GM19238 (cell line): ENCODE data around the gene M1AP.
"Not testable (repeated sequence)": the region's sequence is repeated elsewhere in the genome, so short reads cannot be mapped to it uniquely, and the experiment has no call there.

Experiments
- DNase-seq: peaks from one replicate; pipeline ENCODE4 v3.0.0; 2011; ENCODE audit warnings: low spot score; ENCODE audit not compliant: insufficient read length

Gene M1AP

DNA sequence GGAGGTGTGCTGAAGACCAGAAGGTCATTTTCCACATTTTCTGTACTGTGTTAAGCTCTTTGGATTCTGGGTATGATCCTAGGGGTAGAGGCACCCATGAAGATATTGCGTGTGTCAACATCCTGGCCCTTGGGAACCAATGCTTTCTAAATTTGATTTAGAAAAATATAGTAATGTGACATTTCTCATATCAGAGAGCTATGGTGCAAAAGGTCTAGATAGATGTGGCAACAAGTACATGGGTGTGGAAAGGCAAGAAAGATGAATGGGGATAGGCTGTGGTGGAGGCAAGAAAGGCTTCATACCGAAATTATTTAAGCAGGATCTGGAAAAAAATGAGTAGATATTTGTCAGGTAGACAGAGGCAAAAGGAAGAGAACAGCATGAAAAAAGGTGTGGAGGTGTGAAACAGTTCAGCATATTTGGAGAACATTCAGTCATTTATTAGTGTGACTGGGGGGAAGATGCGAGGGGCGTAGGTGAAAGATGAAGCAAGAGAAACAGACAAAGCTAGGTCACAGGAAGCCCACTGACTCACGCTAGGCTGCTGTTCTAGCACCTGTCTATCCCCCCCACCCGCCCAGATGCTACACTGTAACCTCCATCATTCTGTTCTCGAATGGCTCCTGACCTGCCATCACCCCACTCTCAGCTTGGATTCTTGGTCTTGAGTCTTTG lies 81.9 kb downstream of the M1AP start:
- no peak for DNase-seq

DNA sequence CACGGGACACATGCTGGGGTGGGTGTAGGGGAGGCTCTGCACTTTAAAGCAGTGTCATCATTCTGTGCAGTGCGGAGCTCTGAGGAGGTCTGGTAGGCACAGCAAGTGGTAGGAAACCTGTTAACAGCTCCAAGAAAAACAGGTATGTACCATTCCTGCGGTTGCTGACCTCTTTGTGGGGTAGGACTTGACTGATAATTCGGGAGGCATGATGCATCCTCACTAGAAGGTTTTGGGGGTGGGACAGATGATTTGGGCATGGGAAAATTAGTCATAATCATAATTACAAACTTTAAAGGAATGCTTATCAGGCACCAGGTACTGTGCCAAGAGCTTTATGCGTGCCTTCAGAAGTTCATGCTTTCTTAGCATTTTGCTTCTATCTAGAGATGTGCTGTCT lies 83.9 kb downstream of the M1AP start:
- no peak for DNase-seq

DNA sequence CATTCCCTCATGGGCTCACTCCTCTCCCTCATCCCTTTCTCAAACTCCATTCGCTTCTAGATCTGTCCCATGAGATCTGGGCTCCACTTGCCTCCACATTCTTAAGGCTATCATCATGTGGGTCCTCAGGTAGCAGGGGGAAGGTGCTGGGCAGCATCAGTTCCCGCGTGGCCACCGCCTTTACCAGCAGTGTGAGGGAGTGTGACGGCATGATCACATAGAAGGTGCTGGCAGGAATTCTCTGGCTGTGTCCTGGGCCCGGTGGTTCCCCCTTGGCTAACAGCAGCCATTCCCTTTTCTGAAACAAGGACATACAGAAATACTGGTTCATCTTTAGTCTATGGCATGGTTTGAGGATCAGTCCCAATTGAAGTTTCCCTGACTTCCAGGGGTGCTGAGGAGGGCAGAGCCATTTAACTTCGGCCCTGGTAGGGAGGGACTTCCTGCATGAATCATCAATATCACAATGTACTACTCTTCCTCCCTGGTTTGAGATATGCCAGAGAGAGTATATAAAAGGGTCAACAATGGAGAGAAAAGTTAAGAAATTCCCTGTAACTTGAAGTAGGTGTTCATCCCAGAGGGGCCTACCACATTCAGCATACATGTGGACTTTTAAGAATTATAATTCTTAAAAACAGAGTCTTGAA lies 85.9 kb downstream of the M1AP start:
- DNase-seq: no peak

DNA sequence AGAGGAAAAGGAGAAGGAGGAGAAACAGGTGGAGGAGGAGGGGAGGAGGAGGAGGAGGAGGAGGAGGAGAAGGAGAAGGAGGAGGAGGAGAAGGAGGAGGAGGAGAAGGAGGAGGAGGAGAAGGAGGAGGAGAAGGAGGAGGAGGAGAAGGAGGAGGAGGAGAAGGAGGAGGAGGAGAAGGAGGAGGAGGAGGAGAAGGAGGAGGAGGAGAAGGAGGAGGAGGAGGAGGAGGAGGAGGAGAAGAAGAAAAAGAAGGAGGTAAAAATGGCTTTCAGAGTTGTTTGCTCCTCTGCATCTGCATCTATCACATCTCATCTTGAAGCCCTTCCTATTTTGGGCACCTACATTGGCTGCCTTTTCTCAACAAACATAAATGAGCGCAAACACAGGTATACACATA lies 87.1 kb downstream of the M1AP start:
- DNase-seq: not testable (repeated sequence)

DNA sequence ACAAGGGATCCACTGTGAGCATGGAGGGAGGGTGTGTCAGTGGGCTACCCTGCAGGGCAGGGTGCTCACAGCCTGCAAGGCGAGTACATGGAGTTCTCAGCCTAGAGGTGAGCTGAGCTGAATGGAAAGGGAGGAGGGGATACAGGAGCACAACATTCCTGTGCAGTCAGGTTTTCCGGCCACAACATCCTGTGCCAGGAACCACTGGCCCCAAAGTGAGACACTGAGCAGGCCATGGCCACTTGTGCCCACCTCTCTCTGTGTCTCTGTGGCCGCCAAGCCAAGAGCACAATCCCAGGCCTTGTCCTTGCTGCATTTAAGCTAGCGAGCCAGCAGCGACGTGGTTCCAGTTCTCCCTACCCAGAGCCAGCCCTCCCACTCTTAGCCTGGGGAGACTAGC lies 87.5 kb downstream of the M1AP start:
- no peak for DNase-seq

DNA sequence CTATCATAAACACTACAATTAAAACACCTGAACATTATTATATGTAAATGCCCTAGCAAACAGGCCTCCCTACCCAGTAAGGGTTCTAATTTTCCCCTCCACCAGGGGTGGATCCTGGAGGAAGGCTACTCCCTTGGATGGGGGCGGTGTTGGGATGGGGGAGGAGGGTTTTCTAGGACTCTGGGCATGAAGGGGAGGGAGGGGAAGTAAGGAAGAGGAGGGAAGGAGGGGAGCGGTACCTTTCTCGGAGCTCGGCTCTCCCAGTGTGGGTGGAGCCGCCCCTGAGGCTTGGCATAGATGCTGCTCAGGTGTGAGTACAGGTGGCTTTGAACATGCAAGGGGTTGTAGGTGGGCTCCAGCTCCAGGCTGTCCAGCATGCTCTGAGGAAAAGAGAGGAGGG lies 88.2 kb downstream of the M1AP start:
- DNase-seq: no peak

DNA sequence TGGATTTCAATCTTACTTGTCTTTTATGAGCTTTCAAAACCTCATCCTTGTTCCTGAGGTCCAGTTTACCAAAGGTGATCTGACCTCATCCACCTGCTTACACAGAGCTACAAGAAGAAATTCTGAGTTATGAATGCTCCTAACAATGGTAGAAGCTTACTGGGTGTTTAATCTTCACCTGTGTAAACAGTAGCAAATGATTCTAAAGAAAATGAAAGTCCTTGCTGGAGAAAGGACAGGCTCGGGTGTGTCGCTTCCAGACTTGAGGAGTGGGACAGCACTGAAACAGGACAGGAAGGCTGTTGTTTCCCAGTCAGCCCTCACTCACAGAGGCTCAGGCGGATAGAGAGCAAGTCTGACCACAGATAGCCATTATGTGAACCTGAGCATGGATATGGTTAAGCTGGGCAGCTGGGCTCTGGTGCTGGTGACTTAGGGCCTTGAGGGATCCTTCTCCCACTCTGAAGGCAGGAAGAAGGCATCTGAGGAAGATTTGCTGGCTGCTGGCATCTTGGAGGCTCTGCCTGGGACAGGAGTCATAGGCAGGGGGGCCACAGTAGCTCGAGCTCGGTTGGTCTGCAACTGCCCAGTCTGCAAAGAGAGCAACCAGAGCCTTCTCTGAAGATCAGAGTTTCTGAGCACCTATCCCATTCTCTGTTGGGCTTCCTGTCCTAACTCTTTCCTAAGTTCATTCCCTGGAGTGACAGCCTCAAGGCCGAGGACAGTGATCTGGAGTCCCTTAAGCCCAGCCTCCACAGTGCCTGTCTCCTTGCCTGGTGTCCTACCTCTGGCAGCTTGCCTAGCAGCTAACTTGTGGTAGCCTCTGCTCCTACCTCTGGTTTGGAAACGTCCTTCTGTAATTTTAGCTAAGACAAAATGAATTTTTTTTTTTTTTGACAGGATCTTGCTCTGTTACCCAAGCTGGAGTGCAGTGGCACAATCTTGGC lies 89.6 kb downstream of the M1AP start:
- DNase-seq: no peak

DNA sequence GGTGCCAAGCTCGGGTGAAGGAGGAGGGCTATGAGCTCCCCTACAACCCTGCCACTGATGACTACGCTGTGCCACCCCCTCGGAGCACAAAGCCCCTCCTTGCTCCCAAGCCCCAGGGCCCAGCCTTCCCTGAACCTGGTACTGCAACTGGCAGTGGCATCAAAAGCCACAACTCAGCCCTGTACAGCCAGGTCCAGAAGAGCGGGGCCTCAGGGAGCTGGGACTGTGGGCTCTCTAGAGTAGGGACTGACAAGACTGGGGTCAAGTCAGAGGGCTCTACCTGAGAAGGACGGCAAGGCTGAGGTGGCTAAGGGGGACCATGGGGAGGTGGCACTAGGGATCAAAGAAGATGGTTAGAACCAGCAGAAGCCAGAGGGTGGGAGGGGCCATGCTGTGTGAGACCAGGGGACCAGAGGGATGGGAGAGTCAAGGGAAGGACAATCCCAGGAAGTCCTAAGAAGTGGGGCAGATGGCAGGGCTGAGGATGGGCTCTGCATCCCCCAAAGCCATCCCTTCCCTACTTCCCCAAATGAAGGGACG lies 91.2 kb downstream of the M1AP start:
- DNase-seq: no peak

DNA sequence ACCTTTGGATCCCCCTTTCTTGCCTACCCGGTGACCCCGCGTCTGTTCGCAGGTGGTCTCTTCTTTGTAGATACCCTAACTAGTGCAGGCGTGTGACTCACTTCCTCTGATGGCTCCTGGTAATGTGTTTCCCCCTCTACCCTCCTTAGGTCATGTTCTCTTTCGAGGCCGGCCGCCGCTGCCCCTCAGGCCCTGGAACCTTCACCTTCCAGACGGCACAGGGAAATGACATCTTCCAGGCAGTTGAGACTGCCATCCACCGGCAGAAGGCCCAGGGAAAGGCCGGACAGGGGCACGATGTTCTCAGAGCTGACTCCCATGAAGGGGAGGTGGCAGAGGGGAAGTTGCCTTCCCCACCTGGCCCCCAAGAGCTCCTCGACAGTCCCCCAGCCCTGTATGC lies 92.0 kb downstream of the M1AP start:
- DNase-seq: no peak

DNA sequence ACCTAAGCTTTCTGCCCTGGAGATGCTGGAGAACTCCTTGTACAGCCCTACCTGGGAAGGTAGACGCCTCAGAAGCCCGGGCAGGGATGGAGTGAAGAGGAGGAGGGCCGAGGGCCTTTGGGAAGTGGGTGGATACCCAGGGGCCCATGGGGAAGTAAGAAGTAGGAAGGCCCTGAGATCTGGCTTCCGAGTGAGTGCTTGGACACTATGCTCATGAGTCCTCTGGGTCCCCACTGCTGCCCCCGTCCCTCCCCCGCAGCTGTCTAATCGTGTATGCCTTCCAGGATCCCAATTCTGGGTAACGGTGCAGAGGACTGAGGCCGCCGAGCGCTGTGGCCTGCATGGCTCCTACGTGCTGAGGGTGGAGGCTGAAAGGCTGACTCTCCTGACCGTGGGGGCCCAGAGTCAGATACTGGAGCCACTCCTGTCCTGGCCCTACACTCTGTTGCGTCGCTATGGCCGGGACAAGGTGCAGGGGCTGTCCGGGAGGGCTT lies 92.5 kb downstream of the M1AP start:
- DNase-seq: no peak

DNA sequence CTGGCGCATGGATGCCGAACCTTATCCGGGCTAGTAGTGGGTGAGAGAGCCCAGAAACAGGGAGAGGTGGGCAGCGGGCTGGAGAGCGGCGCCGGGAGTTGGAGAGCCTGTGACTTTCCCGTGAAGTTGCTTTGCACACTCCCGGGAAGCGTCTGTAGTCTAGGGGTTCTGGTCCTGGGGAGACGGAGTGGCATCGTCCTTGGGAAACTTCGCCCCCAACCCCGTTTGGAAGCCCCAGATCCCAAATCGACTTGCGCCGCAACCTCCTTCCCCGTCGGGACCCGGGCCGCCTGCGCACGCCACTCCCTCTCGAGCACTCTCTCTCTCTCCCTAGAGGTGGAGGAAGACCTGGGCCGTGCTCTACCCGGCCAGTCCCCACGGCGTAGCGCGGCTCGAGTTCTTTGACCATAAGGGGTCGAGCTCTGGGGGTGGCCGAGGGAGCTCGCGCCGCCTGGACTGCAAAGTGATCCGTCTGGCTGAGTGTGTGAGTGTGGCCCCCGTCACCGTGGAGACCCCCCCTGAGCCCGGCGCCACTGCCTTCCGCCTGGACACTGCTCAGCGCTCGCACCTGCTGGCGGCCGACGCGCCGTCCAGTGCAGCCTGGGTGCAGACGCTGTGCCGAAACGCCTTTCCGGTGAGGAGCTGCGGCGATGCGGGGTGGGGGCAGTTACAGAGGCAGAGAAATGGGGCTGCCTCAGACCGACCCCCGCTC lies 93.2 kb downstream of the M1AP start:
- DNase-seq: no peak

DNA sequence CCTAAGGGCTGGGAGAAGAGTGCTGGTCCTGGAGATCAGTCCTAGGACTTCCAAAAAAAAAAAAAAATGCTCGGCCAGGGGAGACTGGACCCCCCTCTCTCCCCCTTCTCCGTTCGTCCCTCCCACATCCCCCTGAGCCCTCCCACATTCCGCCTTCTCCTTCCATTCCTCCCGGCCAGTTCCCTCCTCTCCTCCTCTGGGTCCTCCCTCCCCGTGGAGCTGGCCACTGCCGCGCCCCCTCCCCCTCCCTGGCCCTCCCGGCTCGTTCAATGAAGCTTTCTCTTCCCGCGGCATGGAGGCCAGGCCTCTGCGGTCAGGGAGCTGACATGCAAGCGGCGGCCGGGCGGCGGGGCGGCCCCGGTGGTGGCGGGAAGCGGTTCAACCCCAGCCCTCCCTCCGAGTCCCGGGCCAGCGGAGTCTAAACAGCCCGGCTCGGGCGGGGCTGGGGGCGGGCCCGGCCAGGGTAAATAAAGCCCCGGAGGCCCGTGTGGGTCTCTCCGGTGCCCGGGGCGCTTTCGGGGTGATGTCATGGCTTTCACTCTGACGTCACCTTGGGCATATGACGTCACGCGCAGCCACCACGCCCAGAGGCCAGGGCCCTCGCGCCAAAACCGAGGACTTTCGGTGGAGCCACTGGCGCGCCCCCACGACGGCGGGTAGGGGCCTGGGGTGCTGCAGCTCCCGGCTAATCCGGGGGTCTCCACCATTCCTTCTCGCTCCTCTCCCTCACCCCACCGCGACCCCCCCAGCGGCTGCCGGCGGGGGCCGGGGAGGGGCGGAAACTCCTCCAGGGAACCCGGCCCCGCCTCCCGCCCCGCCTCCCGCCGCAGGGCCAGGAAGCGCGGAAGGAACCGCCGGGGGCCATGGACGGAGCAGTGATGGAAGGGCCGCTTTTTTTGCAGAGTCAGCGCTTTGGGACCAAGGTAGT lies 94.0 kb downstream of the M1AP start, which contains the start of the genes DOK1 and LOXL3:
DOK1 (plus strand) TSS at position 829 of the 928 bp plus-strand sequence; CDS start at position 864, 35 bp downstream.
LOXL3 (minus strand) TSS at position 51 of the 928 bp plus-strand sequence. CDS start 1,308 bp downstream, outside the sequence.
- peak; percentile 87 for DNase-seq

DNA sequence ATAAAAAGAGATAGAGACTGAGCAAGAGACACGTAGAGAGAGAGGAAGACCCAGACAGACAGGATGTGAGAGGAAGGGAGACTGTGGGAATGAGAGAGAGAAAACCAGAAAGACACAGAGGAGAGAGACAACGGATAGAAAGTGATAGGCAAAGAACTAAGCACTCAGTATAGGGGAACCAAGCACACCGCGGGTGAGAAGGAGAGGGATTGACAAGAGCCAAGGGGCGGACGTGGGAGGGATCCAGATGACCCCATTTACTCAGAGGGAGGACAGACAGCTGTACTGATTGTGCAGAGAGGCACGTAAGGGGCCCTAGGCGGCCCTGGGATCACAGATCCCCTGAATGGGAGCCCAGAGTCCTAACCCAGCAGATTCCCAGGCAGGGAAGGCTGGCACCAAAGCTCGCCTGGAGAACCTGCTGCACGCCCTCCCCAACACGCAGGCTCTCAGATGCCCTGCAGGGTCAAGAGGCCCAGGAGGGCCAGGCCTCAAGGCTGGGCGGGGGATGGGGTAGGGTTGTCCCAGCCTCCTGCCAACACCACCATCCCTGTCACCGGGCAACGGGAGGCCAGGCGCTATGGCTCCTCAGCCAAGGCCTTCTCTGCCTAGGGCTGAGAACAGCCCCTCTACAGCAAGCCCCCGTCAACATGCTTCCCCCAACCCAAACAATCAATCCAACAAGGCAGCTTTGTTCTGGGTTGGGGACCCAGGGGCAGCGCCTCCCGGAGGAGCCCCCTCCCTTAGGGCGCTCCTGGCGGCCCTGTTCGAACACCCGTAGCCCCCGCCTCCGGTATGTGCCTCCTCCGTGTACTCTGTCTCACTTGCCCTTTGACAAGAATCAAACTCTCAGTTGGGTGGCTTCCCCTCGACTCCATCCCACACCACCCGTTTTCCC lies 95.0 kb downstream of the M1AP start:
- no peak for DNase-seq

DNA sequence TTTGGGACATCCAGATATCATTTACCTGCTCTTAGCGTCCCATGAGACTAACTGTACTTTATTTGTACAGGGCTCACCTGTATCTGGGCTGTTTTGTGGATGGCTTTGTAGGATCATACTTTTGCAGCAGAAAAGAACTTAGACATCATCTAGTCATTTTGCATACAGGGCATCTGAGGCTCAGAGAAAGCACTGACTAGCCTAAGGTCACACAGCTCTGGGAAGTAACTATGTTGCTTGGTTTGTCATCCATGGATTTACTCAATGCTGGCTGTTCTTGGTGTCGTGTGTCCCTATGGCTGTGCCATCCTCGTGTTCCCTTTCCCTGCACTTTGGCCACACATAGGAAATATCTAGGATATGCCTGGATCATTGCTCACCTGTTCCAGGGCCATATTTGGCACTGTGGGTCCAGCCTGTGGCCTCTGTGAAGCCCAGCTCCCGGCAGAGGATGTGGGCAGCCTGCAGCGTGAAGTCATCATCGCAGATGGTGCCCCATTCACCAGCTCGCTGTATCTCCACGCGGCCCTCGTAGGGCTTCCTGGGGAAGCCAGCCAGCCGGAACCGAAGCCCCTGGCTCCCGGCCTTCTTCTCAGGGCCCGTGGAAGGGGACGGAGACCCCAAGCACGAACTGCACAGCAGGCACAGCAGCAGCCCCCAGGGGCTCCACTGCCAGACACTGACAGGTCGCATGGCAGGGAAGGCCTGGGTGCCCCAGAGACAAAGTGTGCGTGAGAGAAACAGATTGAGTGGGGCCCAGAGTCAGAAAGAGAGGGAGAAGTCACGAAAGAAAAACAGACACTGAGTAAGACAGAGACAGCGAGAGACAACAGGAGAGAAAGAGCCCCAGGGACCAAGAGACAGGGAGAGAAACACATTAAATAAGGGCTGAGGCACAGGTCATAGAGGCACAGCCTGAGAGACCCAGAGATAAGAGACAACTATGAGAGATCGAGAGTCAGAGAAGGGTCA lies 95.9 kb downstream of the M1AP start:
- no peak for DNase-seq

DNA sequence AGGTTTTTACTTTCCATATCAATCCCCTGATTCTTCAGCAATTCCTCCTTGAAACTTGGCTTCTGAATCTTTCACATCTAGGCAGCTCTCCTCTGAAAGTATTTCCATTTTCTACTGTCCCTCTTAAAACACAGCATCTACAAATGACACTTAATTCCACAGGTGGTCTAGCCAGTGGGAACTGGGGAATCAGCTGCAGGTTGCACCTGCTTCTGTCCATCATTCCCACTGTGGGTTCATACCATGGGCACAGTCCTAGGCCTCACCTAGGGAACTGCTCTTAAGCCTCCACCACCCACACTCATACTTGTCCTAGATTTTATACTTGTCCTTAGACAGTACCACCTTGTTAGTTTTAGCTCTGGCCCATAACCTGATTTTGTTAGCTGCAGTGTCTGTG lies 96.6 kb downstream of the M1AP start:
- no peak for DNase-seq

DNA sequence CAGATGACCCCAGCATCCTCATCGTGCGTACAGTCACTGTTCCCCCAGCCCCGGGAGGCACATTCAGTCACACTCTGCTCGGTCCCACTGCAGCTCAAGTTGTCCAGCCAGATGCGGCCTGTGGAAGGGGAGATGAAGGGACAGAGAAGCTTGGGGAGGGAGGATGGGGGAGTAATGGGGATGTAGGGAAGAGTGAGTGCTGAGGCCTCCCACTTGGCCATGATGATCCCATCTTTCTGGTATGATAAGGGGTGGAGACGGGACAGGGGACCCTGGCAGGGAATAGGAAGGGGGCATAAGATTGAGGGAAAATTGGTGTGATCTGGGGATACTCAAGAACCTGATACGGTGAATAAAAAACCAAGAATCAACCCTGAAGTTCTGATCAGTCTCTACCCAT lies 97.9 kb downstream of the M1AP start:
- DNase-seq: no peak
